Bronchial epithelial cell (primary cell): ENCODE data around the gene FANCL. TPM values are rescaled to one million over a fixed set of nuclear protein-coding genes. Genes with fewer than 3 reads are reported as not detected.
"Not testable (repeated sequence)": the region's sequence is repeated elsewhere in the genome, so short reads cannot be mapped to it uniquely, and the experiment has no call there.

Source experiments
- DNase-seq: peaks from one replicate; pipeline ENCODE4 v3.0.0-alpha.2; 2010; ENCODE audit warnings: low read depth
- FAIRE-seq: peaks from 2 replicates; lab custom pipeline; 2011; peaks lifted over from hg19 to GRCh38; lab: Jason Lieb, UNC
- H3K27me3 ChIP-seq: 2 replicates; pipeline ENCODE4 v1.5.1; 2011; ENCODE audit warnings: low read length; ENCODE audit not compliant: control insufficient read depth, insufficient read depth
- H3K36me3 ChIP-seq: 2 replicates; pipeline ENCODE4 v1.5.1; 2011; ENCODE audit warnings: low read length; ENCODE audit not compliant: control insufficient read depth, insufficient read depth
- H3K4me3 ChIP-seq: 2 replicates; pipeline ENCODE4 v1.5.1; 2011; ENCODE audit warnings: mild to moderate bottlenecking, low read depth, low read length, control low read depth
- total RNA-seq: library from RNA; depleted of rRNA; stranded (reverse); fragments of >200 nt; gene quantifications from 2 replicates; pipeline ENCODE4 v1.2.1, GENCODE V29; 2014
- TF ChIP-seq, protein P1 (sequence below): IDR thresholded peaks from 2 replicates; pipeline ENCODE4 v1.5.1; 2011; ENCODE audit warnings: mild to moderate bottlenecking, moderate library complexity, low read length, control low read depth, inconsistent platforms; ENCODE audit not compliant: insufficient read depth, severe bottlenecking

The FANCL gene
- total RNA-seq, 1 donor from 2014 or later: 10.8 TPM

GRCh38 chr2:58266211-58266610 lies 25.1 kb upstream of the FANCL start:
- TF ChIP-seq, protein P1, sequence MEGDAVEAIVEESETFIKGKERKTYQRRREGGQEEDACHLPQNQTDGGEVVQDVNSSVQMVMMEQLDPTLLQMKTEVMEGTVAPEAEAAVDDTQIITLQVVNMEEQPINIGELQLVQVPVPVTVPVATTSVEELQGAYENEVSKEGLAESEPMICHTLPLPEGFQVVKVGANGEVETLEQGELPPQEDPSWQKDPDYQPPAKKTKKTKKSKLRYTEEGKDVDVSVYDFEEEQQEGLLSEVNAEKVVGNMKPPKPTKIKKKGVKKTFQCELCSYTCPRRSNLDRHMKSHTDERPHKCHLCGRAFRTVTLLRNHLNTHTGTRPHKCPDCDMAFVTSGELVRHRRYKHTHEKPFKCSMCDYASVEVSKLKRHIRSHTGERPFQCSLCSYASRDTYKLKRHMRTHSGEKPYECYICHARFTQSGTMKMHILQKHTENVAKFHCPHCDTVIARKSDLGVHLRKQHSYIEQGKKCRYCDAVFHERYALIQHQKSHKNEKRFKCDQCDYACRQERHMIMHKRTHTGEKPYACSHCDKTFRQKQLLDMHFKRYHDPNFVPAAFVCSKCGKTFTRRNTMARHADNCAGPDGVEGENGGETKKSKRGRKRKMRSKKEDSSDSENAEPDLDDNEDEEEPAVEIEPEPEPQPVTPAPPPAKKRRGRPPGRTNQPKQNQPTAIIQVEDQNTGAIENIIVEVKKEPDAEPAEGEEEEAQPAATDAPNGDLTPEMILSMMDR: no peak
- FAIRE-seq (no peak), DNase-seq (no peak)
- Histone ChIP-seq H3K4me3 (no peak overlapping the region), H3K27me3 (no peaks in the 10 kb centered on the region), H3K36me3 (no peaks in the 10 kb centered on the region)

- TF ChIP-seq, protein P1: no peak
- H3K36me3 ChIP-seq: no peaks in the 10 kb centered on the region
- no peaks in the 10 kb centered on the region for H3K27me3 ChIP-seq
- no peak for FAIRE-seq
- no peak overlapping the region for H3K4me3 ChIP-seq
- DNase-seq: peak; percentile 13
Measured at GRCh38 chr2:58261209-58261608, 20.1 kb upstream of the FANCL start.

GRCh38 chr2:58258456-58258855 lies 17.3 kb upstream of the FANCL start:
- not testable (repeated sequence) for H3K4me3 ChIP-seq, FAIRE-seq, H3K36me3 ChIP-seq, H3K27me3 ChIP-seq, DNase-seq

DNA sequence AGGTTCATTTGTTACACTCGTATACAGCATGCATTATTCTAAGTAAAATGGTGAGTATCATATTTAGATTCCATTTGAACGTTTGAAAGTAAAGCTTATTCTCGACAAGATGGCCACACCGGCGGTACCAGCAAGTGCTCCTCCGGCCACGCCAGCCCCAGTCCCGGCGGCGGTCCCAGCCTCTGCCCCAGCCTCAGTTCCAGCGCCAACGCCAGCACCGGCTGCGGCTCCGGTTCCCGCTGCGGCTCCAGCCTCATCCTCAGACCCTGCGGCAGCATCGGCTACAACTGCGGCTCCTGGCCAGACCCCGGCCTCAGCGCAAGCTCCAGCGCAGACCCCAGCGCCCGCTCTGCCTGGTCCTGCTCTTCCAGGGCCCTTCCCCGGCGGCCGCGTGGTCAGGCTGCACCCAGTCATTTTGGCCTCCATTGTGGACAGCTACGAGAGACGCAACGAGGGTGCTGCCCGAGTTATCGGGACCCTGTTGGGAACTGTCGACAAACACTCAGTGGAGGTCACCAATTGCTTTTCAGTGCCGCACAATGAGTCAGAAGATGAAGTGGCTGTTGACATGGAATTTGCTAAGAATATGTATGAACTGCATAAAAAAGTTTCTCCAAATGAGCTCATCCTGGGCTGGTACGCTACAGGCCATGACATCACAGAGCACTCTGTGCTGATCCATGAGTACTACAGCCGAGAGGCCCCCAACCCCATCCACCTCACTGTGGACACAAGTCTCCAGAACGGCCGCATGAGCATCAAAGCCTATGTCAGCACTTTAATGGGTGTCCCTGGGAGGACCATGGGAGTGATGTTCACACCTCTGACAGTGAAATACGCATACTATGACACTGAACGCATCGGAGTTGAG lies 10.4 kb upstream of the FANCL start:
- peak; percentile 32 for FAIRE-seq
- not testable (repeated sequence) for H3K27me3 ChIP-seq

DNA sequence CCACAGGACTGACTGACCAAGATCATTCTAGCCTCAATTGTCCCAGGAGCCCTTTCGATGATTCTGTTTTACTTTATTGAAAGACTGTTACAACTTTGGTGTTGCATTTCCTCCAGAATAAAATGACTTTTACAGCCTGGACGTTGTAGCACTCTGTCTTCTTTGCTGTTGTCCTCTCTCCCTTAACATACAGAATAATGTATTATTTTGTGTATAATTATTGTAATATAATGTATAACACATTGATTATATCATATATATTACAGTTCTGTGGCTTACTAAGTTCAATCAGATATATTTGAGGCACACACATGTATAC lies 380 bp upstream of the FANCL start:
- no peaks in the 10 kb centered on the region for H3K36me3 ChIP-seq
- TF ChIP-seq, protein P1: no peak
- FAIRE-seq (no peak), DNase-seq (no peak)
- H3K4me3 ChIP-seq: peak overlapping the region; percentile 91
- no peaks in the 10 kb centered on the region for H3K27me3 ChIP-seq

More for the DNA sequence above, 10.4 kb upstream of the FANCL start:
- not testable (repeated sequence) for H3K4me3 ChIP-seq, H3K36me3 ChIP-seq, DNase-seq

DNA sequence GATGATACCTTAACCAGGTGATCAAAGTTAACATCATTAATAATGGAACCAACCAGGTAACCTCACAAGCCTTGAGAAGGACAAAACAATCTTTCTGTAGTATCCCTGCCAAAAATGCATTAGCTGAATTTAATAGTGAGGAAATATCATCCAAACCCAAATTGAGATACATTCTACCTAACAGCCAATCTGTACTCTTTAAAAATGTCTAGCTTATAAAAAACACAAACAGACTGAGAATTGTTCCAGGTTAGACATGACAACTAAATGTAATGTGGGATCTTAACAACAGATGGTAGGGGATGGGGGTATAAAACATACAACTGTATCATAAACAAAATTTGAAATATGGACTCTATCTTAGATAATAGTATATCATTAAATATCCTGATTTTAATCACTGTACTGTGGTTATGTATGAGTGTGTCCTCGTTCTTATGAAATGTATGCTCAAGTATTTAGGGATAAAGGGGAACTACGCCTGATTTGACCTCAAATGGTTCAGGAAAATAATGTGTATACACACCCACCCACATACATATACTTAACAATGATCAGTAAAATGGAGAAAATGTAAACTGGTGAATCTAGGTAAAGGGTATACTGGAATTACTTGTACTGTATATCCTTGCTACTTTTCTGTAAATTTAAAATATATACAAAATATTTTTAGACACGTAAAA lies 1.7 kb downstream of the FANCL start:
- TF ChIP-seq, protein P1: no peak
- DNase-seq (no peak), FAIRE-seq (no peak)
- no peak overlapping the region for H3K4me3 ChIP-seq
- H3K27me3 ChIP-seq: no peaks in the 10 kb centered on the region
- H3K36me3 ChIP-seq: no peaks in the 10 kb centered on the region
